ENCODE data around the gene ZNF787.

DNA sequence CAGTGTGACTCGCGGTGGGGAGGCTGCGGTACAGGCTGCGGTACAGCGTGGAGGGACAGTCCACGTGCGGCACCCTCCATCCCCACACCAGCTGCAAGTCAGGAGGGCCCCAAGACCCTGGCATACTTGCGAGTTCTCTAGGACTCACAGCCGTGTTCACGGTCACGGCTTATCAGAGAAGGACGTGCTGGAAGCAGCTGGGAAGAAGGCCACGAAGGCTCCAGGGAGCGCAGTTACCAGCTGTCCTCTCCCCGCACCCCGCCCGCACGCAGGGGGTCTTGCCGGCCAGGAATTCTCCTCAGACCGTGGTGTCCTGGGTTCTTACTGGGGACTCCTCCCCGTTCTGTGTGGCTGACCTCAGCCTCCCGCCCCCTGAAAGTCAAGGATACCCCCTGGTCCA, 26.2 kb upstream of the ZNF787 start:
- TF ChIP-seq POLR2A (IDR thresholded peaks at IDR 0.05): no peak
- TF ChIP-seq, protein P1, sequence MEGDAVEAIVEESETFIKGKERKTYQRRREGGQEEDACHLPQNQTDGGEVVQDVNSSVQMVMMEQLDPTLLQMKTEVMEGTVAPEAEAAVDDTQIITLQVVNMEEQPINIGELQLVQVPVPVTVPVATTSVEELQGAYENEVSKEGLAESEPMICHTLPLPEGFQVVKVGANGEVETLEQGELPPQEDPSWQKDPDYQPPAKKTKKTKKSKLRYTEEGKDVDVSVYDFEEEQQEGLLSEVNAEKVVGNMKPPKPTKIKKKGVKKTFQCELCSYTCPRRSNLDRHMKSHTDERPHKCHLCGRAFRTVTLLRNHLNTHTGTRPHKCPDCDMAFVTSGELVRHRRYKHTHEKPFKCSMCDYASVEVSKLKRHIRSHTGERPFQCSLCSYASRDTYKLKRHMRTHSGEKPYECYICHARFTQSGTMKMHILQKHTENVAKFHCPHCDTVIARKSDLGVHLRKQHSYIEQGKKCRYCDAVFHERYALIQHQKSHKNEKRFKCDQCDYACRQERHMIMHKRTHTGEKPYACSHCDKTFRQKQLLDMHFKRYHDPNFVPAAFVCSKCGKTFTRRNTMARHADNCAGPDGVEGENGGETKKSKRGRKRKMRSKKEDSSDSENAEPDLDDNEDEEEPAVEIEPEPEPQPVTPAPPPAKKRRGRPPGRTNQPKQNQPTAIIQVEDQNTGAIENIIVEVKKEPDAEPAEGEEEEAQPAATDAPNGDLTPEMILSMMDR (IDR thresholded peaks at IDR 0.05 in 8 of 11, conservative IDR thresholded peaks at IDR 0.05 in 3 of 11): no peak
- TF ChIP-seq POLR2AphosphoS5 (IDR thresholded peaks at IDR 0.05): no peak

All from spleen (tissue), 7 donors.